GM21390 (cell line): ENCODE measurements around the gene IGF2.
"Not testable (repeated sequence)": the region's sequence is repeated elsewhere in the genome, so short reads cannot be mapped to it uniquely, and the experiment has no call there.

Source experiments
- ATAC-seq: cut with Tn5 transposase; IDR thresholded peaks from one replicate; pipeline ENCODE4 v1.9.1; 2021; ENCODE audit not compliant: unreplicated experiment

The IGF2 gene

GRCh38 chr11:2139123-2139521, at the start of gene IGF2:
TSS of gene IGF2 (minus strand) at chr11:2139389. CDS start at chr11:2135523, 3,866 bp downstream.
- ATAC-seq = no peak

- ATAC-seq = no peak
These were observed 49.6 kb upstream of the IGF2 start for GRCh38 chr11:2188745-2189144.

- ATAC-seq = no peak
These were observed 48.1 kb upstream of the IGF2 start for GRCh38 chr11:2187280-2187707.

- no peak for ATAC-seq
These were observed 47.6 kb upstream of the IGF2 start for GRCh38 chr11:2186669-2187279.

GRCh38 chr11:2185324-2186085, 46.3 kb upstream of the IGF2 start:
- ATAC-seq = no peak

GRCh38 chr11:2182692-2183474, 43.7 kb upstream of the IGF2 start:
- no peak for ATAC-seq

- no peak for ATAC-seq
These were observed 42.9 kb upstream of the IGF2 start for GRCh38 chr11:2182075-2182474.

- no peak for ATAC-seq
These were observed 41.7 kb upstream of the IGF2 start for GRCh38 chr11:2180789-2181370.

- ATAC-seq = no peak
These were observed 41.2 kb upstream of the IGF2 start for GRCh38 chr11:2180347-2180746.

- no peak for ATAC-seq
These were observed 40.3 kb upstream of the IGF2 start for GRCh38 chr11:2179516-2179915.

- ATAC-seq = no peak
These were observed 39.8 kb upstream of the IGF2 start for GRCh38 chr11:2178906-2179494.

GRCh38 chr11:2178055-2178773, 39.0 kb upstream of the IGF2 start:
- not testable (repeated sequence) for ATAC-seq

GRCh38 chr11:2177076-2177475, 37.9 kb upstream of the IGF2 start:
- ATAC-seq = no peak

GRCh38 chr11:2176389-2176900, 37.3 kb upstream of the IGF2 start:
- no peak for ATAC-seq

- ATAC-seq = no peak
These were observed 36.5 kb upstream of the IGF2 start for GRCh38 chr11:2175659-2176058.

- ATAC-seq = no peak
These were observed 35.2 kb upstream of the IGF2 start for GRCh38 chr11:2174361-2174760.

GRCh38 chr11:2173761-2174160, 34.6 kb upstream of the IGF2 start:
- no peak for ATAC-seq

GRCh38 chr11:2173150-2173693, 34.0 kb upstream of the IGF2 start:
- ATAC-seq = no peak

GRCh38 chr11:2172676-2173075, 33.5 kb upstream of the IGF2 start:
- no peak for ATAC-seq

- no peak for ATAC-seq
These were observed 32.4 kb upstream of the IGF2 start, which contains the start of gene TH for GRCh38 chr11:2171591-2172003. TSS of gene TH (minus strand) at chr11:2171815. CDS start at chr11:2171786, 29 bp downstream.
